ENCODE results near the gene NXPH4.

Gene NXPH4

DNA sequence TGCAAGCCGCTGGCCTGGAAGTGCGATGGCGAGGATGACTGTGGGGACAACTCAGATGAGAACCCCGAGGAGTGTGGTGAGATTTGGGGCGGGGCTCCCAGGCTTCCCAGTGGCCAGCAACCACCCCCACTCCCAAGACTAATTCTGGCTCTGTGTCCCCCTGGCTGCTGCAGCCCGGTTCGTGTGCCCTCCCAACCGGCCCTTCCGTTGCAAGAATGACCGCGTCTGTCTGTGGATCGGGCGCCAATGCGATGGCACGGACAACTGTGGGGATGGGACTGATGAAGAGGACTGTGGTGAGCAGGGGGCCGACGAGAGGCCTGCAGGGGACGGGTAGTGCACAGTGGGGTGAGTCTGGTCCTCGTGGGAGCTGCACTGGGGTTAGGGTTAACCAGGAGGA lies 12.1 kb upstream of the NXPH4 start:
- no peak for DNase-seq

DNA sequence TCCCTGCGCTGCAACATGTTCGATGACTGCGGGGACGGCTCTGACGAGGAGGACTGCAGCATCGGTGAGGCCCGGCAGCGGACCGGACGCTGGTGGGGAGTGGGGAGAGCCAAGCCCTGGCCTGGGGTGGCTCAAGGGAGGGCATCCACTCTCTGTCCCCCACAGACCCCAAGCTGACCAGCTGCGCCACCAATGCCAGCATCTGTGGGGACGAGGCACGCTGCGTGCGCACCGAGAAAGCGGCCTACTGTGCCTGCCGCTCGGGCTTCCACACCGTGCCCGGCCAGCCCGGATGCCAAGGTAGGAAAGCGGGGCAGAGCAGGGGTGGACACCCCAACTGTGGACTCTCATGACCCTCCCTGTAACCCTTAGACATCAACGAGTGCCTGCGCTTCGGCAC lies 11.4 kb upstream of the NXPH4 start:
- DNase-seq, result no peak

DNA sequence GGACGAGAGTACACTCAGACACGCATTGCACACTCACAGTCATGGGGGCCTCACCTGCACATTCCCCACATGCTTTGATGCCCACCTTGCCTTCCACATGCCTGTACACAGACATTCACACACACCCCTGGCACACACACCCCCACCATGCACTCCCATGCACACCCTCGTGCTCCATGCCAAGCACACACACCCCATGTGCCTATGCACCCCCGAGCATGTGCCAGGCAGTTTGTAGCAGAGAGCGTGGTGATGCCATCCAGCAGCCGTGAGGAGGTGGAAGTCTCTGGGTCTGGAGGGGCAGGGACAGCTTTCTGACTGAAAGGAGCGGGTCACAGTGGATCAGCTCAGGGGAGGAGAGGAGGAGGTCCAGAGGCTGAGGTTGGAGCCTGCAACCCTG lies 10.7 kb upstream of the NXPH4 start:
- DNase-seq, result no peak

DNA sequence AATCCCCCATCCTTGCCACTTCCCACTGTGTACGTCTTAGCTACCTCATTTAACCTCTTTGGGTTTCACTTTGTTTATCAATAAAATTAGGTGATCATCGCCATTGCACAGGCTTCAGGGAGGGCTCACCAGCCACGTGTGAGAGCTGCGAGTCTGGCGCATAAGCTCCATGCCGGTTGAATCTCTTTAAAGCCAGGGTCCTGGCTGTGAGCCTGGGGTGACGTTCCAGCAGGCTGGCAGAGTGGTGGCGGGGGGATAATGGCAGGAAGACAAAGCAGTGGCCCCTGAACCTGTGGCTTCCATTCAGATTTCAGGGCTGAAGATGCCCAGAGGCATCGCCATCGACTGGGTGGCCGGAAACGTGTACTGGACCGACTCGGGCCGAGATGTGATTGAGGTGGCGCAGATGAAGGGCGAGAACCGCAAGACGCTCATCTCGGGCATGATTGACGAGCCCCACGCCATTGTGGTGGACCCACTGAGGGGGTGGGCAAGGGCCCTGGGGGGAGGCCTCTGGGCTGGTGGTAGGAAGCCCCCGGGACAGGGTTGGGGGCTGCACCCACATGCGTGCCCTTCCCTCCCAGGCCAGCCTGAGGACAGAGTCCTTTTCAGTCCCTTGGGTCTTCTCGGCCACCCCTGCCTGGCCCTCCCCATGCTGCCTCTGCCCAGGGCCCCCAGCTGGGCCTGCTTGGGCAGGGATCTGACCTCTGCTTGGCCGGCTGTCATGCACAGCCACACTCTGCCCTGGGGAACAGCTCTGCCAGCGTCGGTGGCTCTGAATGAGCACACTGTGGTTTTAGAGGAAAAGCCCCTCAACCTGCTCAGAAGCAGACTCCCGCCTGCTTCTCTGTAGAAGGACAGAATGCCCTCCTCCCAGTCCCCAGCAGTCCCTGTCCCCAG lies 8.6 kb upstream of the NXPH4 start:
- no peak for DNase-seq

DNA sequence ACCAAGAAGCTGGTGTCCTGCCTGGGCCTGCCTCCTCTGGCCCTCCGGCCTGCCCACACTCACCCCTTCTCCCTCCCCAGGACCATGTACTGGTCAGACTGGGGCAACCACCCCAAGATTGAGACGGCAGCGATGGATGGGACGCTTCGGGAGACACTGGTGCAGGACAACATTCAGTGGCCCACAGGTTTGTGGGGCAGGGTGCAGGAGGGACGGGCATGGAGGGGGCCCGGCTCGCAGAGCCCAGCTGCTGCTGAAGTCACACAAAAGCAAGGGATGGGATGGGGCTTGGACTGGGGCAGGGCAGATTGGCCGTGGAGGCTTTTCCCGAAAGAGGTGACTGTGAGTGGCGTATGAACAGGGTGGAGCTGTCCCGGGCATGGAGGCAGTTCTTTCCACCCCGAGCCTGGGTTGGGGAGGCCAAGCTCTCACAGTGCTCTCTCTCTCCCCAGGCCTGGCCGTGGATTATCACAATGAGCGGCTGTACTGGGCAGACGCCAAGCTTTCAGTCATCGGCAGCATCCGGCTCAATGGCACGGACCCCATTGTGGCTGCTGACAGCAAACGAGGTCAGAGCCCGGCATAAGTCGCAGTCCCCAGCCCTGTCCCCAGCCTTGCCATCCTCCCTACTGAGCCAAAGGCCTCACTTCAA lies 7.8 kb upstream of the NXPH4 start:
- no peak for DNase-seq

DNA sequence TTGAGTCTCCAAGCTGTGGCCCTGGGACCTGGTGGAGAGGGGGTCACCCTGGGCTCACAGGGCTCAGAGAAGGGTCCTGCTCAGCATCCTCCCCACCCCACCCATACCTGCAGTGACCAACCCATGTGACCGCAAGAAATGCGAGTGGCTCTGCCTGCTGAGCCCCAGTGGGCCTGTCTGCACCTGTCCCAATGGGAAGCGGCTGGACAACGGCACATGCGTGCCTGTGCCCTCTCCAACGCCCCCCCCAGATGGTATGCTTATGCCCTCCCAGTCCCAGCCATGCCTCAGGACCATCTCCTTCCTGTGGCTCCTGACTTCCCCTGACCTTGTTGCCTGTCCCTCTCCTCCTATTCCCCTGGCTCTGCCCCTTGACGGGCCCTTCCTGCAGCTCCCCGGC lies 6.7 kb upstream of the NXPH4 start:
- no peak for DNase-seq

DNA sequence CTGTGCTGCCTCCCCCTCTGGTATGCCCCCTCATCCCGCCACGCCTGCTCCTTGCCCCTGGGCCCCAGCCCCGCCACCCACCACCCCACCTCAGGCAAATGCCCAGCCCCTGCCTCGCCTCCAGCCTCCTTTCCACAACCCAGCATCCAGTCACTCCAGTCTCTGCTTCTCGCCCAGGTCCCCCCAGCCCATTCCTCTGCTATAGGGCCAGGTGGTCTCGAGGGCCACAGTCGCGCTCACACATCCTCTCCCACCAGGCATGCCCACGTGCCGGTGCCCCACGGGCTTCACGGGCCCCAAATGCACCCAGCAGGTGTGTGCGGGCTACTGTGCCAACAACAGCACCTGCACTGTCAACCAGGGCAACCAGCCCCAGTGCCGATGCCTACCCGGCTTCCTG lies 6.1 kb upstream of the NXPH4 start:
- no peak for DNase-seq

DNA sequence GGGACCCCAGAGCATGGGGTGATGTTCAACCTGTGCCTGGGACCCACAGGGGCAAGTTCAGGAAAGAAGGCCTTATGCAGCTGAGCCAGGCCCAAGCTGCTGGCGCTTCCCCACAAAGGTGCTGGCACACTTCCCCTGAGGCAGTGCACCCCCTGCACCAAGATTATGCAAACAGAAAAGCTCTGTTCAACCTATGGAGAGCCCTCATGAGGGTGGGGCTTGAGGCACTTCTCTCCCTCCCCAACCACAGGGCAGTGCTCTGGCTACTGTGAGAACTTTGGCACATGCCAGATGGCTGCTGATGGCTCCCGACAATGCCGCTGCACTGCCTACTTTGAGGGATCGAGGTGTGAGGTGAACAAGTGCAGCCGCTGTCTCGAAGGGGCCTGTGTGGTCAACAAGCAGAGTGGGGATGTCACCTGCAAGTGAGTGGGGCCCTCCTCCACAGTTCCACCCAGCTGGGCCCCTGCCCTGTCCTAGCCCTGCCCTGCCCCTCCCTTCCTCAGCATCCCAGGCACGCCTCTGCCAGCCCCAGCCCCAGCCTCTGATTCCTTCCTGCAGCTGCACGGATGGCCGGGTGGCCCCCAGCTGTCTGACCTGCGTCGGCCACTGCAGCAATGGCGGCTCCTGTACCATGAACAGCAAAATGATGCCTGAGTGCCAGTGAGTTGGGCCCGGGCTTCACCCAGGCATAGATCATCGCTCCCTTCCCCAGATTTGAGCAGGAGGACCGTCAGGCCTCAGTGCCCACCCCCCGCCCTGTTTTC lies 5.5 kb upstream of the NXPH4 start:
- no peak for DNase-seq

DNA sequence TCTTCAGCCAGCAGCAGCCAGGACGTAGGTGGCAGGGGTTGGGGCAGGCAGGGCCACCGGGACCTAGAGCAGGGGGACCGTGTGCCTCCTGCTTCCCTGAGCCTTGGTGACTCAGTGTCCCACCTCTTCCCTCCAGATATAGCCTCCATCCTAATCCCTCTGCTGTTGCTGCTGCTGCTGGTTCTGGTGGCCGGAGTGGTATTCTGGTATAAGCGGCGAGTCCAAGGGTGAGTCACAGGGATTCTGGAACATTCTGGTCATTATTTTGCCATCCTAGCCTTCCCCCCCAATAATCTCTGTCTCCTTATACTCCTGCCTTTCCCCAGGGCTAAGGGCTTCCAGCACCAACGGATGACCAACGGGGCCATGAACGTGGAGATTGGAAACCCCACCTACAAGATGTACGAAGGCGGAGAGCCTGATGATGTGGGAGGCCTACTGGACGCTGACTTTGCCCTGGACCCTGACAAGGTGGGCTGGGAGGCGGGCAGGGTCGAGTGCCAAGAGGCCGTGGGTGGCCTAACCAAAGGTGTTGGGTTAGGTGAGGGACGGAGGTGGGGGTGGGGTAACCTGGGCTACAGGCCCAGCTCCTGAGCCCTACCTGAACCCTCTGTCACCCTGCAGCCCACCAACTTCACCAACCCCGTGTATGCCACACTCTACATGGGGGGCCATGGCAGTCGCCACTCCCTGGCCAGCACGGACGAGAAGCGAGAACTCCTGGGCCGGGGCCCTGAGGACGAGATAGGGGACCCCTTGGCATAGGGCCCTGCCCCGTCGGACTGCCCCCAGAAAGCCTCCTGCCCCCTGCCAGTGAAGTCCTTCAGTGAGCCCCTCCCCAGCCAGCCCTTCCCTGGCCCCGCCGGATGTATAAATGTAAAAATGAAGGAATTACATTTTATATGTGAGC lies 4.5 kb upstream of the NXPH4 start:
- no peak for DNase-seq

DNA sequence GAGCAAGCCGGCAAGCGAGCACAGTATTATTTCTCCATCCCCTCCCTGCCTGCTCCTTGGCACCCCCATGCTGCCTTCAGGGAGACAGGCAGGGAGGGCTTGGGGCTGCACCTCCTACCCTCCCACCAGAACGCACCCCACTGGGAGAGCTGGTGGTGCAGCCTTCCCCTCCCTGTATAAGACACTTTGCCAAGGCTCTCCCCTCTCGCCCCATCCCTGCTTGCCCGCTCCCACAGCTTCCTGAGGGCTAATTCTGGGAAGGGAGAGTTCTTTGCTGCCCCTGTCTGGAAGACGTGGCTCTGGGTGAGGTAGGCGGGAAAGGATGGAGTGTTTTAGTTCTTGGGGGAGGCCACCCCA lies 3.9 kb upstream of the NXPH4 start:
- DNase-seq, result no peak

DNA sequence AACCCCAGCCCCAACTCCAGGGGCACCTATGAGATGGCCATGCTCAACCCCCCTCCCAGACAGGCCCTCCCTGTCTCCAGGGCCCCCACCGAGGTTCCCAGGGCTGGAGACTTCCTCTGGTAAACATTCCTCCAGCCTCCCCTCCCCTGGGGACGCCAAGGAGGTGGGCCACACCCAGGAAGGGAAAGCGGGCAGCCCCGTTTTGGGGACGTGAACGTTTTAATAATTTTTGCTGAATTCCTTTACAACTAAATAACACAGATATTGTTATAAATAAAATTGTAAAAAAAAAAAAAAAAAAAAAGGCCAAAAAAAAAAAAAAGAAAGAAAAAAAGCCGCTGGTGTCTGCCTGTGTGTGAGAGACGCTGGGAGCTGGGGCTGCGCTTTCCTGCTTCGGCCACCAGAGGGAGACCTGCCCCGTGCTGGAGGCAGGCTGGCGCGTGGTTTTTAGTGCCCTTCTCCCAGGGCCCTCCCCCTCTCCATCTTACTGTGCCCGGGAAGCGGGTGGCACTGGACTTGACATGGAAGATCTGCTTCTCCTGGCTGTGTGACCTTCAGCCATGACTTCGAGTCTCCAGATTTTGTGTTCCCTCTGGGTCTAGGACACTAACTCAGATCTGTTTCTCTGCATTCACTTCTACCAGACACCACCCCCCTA lies 3.4 kb upstream of the NXPH4 start:
- no peak for DNase-seq

DNA sequence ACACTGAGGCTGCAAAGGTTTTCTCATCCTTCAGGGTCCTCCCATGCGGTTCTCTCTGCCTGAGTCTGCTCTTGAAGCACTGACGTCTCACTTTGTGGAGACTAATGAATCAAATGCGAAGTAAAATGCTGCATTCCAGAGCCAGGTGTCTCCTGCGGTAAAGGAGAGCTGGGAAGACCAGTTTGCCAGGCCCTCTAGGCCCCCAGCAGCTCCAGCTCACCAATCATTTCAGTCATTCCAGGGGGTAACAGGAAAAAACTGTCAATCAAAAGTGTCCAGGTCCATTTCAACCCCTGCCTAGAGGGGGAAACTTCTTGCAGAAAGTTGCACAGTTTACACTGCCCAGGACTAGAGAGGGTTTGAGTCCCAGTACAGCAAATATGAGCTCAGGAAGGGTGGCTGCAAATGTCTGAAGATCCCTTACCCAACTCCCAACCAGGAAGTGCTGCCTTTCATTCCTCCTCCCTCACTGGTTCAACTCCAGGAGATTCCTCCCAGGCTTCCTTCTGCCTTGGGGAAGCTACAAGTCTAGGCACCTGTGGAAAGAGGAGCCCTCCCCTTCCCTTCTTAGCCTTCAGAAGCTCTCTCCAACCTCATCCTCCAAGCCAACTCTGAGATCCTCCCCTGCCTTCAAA lies 2.7 kb upstream of the NXPH4 start:
- no peak for DNase-seq

DNA sequence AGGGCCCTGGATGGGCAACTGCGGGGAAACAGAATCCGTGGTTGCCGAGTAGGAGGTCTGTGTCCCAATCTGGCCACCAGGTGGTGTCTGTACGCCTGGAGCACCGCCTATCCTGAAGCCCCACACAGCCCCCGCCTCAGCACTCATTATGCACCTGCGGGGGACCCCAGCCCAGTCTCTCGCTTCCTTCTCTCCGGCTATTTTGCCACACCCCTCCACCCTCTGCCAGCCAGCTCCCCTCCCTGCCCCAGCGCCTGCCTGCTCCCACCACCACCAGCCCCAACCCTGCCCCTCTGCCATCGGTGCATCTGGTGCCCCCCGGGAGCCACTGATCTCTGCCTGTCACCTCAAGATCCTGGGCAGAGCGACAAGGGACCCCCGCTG lies 2.2 kb upstream of the NXPH4 start:
- no peak for DNase-seq

DNA sequence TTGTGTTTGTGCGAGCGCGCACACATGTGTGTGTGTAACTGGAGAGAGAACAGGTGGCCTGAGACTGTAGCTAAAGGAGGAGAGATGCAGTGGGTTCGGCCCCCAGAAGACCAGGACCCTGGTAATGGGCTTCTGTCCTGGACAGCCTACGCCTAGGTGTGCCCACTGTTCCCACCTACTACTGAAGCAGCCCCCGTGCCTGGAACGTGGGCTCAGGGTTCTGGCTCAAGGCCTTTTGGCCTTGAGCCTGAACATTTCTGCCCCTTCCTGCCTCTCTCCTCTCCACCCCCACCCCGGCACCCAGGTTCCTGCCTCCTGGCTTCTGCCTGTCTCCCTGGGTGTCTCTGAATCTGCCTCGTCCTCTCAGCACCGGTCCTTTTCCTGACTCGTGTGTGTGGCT lies 1.5 kb upstream of the NXPH4 start:
- no peak for DNase-seq

DNA sequence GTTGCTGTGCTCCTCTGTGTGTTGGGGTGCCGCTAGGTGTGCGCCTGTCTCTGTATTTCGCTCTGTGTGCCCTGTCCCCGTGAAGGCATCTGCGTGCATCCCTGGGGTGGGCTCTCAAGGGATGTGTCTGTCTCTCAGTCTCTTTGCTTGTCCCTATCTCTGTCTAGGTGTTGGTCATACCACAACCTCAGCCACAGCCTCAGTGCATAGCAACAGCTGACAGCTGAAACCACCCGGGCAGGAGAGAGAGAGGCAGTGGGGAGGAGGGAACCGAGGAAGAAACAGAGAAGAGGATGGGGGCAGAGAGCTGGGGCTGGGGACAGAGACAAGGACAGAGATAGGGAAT lies 953 bp upstream of the NXPH4 start:
- DNase-seq, result no peak

DNA sequence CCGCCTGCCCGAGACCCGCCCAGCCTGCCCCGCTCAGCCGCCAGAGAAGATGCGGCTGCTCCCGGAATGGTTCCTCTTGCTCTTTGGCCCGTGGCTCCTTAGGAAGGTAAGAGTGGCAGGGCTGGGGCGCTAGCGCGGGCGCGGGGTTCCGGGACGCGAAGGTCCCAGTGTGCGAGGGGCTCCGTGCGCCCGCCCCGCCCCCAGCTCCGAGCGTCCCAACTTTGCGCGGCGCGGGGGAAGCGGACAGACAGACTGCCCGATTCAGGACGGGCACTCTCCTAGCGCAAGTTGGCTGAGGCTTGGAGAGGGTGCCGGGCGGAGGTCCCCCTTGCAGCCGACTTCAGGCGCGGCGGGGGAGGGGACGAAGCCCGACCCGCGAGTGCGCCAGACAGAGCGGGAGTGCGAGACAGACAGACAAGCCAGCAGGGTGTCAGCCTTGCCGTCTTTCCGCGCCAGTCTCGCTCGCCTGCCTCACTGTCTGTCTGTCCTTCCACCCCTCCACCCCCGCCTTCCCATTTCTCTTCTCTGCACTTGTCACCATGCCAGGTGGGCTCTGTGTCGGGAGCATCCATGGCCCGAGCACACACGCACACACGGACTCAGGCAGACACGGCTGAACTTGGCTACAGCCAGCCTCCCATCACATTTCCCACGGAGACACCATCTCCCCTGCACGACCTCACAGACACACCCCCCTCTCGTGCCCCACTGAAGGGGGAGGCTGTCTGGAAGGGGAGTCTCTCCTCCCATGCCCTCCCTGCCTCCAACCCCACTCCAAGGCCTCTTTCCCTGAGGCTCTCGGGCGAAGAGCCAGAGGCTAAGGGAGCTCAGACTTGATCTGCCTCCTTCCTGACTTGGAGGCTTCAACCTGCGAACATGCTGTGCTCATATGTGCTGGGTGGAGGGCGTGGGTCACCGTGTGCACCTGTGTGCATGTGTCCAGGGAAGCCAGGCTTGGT lies 606 bp downstream of the NXPH4 start:
- no peak for DNase-seq

DNA sequence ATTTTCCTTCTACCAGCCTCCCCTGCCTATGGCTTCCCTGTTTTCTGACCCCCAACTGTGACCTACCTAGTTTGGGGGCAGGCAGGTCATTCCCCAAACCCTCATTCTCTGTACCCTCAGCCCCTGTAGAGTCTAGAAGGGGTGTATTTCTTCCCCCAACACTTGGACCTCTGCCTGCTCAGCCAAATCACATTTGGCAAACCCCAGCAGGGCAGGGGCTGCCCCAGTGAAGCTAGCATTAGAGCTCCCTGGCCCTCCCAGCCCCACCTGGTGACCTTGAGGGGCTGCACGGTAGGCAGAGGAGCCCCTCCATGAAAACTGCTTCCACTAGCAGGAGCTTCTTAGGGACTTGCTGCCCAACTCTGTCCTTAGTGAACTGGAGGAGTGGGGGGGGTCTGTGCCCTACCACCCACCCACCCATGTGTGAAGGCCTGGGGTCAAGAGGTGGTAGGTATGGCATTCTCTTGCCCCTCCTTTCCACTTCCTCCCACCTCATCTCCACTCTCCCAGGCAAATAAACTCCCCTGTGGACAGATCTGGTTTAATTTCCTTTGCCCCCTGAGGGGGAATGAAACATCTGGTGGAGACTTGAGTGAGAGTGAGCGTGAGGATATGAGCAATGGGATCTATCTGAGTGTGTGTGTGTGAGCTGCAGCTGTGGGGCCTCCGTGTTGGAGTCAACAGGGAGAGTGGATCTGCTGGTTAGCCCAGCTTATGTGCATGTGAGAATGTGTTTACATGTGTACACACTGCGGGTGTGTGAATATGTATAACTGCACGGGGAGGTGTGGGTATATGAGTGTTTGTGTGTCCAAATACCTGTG lies 1.6 kb downstream of the NXPH4 start:
- DNase-seq, result no peak

DNA sequence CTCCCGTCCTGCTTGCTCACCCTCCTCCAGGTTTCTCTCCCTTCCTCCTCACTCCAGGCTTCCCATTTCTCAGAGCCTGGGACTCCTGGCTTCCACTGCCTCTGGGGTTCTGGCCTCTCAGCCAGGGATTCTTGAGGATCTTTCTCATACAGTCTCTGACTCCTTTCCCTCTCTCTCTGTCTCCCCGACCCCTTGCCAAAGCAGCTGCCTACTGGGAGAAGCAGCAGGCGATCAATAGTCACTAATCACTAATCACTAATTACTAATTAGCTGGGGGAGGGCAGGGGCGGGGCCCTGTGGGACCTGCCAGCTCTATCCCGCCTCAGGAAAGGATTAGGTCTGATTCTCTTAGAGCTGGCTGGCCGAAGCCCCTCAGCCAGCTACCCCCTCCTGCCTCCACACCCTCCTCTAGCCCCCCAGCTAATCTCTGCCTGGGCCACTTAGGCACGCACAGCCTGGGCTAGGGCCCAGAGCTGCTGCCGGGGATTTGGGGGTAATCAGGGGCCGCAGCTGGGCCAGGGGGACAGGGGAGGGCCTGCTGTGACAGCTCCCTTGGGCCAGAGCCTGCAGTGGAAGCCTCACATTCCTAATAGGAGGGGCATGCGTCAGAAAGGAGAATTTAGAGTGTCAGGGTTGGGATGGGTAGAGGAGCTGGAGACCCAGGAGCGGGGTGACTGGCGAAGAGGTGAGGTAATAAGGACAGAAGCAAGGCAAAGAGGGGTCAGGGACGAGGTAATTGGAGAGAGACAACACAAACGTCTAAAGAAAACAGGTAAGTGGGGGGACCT lies 2.8 kb downstream of the NXPH4 start:
- DNase-seq, result no peak

Data from NCI-H524 treated with DMSO at 0.1 percent for 48 hours (cell line).